ENCODE data around the gene COPS2. TPM values are rescaled to one million over a fixed set of nuclear protein-coding genes. Genes with fewer than 3 reads are reported as not detected.

The COPS2 gene
- total and polyA plus RNA-seq, 9 donors: 70.4 to 102 (median 90.3) TPM

DNA sequence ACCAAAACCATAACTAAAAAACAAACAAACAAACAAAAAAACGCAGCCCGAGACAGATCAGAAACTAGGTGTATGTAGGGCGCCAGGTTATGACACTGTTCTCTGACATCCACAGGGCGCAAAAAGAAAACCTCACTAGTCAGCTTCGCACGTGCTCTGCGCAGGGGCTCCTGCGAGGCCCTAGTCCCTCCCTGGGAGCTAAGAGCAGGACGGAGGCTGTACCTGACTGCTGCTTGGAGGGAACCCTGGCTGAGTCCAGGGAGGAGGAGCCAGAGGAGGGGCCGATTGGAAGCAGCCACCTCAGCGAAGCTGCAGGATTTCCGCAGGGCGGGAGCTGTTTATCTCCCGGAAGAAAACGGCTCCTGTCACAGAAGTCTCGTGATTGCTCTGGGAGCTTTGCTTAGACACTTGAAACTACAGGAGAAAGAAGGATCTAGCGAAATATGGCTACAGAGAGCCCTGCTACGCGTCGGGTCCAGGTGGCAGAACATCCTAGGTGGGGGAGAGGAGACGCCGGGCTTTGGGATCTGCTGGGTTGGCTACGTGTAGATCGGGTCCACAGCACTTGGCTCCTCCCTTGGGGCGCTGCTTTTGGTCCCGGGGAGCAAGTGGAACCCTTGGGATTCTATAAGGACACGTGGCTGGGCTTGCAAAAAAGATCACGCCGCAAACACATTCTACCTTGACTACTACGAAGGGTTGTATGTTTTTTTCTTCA lies 14.6 kb upstream of the COPS2 start, which contains the start of gene GALK2:
Gene GALK2, plus strand, starts transcription at position 368 of the 718 bp plus-strand sequence. Its CDS starts 76 bp downstream, at position 444.
- H3K4me1 ChIP-seq (ENCODE audit: control insufficient read depth, insufficient read depth, low read length): peaks cover 7% of the 10 kb centered on the region
- H3K27ac ChIP-seq (ENCODE audit: low read length): peak within 1 kb of the TSS; percentile 82
- peak; percentile 96 for DNase-seq
- H3K36me3 ChIP-seq (ENCODE audit: control insufficient read depth, insufficient read depth, low read length): no peaks in the 10 kb centered on the region
- WGBS (ENCODE audit: insufficient coverage): 0% methylated on average over 16 of the region's 30 CpGs
- no peaks in the 10 kb centered on the region for H3K27me3 ChIP-seq (ENCODE audit: control insufficient read depth, insufficient read depth, low read length)
- H3K9me3 ChIP-seq (replicated peaks; ENCODE audit: control insufficient read depth, low read depth, low read length): no peaks in the 10 kb centered on the region
- peak within 1 kb of the TSS; percentile 70 for H3K4me3 ChIP-seq (ENCODE audit: low read length)

DNA sequence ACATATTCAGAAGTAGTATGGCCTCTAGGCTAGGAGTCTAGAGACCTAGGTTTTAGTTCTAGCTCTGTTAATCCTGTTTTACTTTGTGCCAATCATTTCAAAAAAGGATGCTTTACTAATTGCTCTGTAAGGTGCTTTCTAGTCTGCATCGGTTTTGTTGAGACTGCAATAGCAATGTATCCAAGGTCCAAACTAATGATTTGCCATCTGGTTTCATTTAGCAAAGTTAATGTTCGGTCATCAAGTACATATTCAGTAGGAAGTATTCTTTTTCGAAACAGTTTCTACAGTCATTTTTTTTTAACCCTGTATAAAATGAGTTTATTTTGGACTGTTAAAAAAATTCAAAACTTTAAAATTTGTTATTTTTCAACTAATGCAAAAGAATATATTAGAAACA lies 12.6 kb upstream of the COPS2 start:
- H3K27ac ChIP-seq (ENCODE audit: low read length): no peak overlapping the region
- no peaks in the 10 kb centered on the region for H3K27me3 ChIP-seq (ENCODE audit: control insufficient read depth, insufficient read depth, low read length)
- WGBS (ENCODE audit: insufficient coverage): no CpG with 5 or more reads among the region's 3 CpGs
- peaks cover 7% of the 10 kb centered on the region for H3K4me1 ChIP-seq (ENCODE audit: control insufficient read depth, insufficient read depth, low read length)
- H3K4me3 ChIP-seq (ENCODE audit: low read length): no peak overlapping the region
- DNase-seq: peak; percentile 81
- H3K36me3 ChIP-seq (ENCODE audit: control insufficient read depth, insufficient read depth, low read length): no peaks in the 10 kb centered on the region
- H3K9me3 ChIP-seq (replicated peaks; ENCODE audit: control insufficient read depth, low read depth, low read length): no peaks in the 10 kb centered on the region

DNA sequence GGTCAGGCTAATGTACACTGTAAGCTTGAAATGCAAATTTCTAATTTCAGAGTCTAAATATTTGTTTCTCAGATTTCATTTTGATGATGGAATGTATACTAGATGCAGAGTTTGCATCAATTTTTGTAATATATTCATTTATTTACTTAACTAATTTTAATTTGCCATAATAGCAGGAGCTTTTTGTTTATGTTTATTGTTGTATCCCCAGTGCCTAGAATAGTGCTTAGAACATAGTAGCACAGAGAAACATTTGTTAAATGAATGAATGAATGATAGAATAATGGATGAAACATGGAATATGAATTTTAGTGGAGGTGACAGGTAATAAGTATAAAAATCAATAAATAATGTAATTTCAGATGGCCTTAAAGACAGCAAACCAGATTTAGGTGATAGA lies 9.5 kb upstream of the COPS2 start:
- no peak for DNase-seq
- Histone ChIP-seq H3K4me1 (ENCODE audit: control insufficient read depth, insufficient read depth, low read length) (peaks cover 1% of the 10 kb centered on the region), H3K27ac (ENCODE audit: low read length) (no peak overlapping the region), H3K36me3 (ENCODE audit: control insufficient read depth, insufficient read depth, low read length) (peaks cover 2% of the 10 kb centered on the region), H3K4me3 (ENCODE audit: low read length) (no peak overlapping the region), H3K9me3 (replicated peaks; ENCODE audit: control insufficient read depth, low read depth, low read length) (no peaks in the 10 kb centered on the region), H3K27me3 (ENCODE audit: control insufficient read depth, insufficient read depth, low read length) (no peaks in the 10 kb centered on the region)

DNA sequence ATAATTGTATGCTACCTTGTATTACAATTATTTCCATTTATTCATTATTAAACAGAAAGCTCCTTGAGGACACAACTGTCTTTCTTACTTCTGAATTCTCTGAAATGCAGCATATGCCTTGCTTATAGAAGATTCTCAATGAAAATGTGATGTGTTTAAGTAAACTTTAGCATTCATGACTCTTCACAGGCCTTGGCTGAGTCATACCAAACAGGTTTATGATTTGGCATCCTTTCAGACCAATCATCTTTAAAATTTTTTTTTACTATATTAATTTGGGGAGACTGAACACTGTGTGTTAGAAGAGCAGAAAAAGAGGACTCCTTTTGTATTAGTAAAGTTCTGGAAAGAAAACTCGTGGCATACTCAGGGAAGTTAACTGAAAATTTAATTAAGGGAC lies 8.3 kb upstream of the COPS2 start:
- Histone ChIP-seq H3K4me1 (ENCODE audit: control insufficient read depth, insufficient read depth, low read length) (no peaks in the 10 kb centered on the region), H3K9me3 (replicated peaks; ENCODE audit: control insufficient read depth, low read depth, low read length) (no peaks in the 10 kb centered on the region), H3K36me3 (ENCODE audit: control insufficient read depth, insufficient read depth, low read length) (peaks cover 2% of the 10 kb centered on the region), H3K27me3 (ENCODE audit: control insufficient read depth, insufficient read depth, low read length) (no peaks in the 10 kb centered on the region), H3K27ac (ENCODE audit: low read length) (no peak overlapping the region), H3K4me3 (ENCODE audit: low read length) (no peak overlapping the region)
- no CpG with 5 or more reads among the region's 1 CpG for WGBS (ENCODE audit: insufficient coverage)
- DNase-seq: no peak

DNA sequence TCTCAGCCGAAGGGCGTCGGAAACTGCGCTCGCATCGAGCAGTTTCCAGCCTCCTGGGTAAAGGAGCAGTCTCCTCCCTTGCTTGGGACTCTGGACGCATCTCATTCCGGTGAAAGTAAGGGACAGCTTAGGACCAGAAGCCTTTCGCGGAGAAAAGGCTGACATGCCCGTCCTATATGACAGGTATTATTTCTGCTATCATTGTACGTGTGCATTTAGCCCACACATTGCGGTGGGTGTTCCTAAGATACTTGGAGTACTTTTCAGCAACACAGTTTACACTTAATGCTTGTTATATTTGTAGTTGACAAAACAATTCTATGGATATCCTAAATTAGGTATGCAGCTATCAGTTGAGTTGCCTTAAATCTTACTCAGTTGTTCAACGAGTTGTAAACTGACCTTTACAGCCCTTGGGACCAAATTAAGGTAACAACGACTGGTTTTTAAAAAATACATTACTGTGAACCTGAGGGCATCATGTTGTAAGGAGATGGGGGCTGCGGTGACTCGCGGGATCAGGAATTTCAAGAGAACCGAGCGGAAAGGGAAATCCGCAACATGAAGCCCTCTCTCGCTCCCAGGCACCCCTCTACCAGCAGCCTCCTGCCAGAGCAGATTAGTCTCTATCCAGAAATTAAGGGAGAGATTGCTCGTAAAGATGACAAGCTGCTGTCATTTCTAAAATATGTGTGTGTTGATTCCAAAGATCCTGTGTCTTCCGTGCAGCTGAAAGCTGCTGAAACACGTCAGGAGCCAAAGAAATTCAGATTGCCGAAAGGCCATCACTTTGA lies 632 bp upstream of the COPS2 start:
- Histone ChIP-seq H3K27ac (ENCODE audit: low read length) (peak overlapping the region; percentile 90), H3K9me3 (replicated peaks; ENCODE audit: control insufficient read depth, low read depth, low read length) (no peaks in the 10 kb centered on the region), H3K4me1 (ENCODE audit: control insufficient read depth, insufficient read depth, low read length) (no peaks in the 10 kb centered on the region), H3K36me3 (ENCODE audit: control insufficient read depth, insufficient read depth, low read length) (no peaks in the 10 kb centered on the region), H3K4me3 (ENCODE audit: low read length) (peak overlapping the region; percentile 95), H3K27me3 (ENCODE audit: control insufficient read depth, insufficient read depth, low read length) (no peaks in the 10 kb centered on the region)
- DNase-seq: peak; percentile 21
- 0% methylated on average over 6 of the region's 26 CpGs for WGBS (ENCODE audit: insufficient coverage)

DNA sequence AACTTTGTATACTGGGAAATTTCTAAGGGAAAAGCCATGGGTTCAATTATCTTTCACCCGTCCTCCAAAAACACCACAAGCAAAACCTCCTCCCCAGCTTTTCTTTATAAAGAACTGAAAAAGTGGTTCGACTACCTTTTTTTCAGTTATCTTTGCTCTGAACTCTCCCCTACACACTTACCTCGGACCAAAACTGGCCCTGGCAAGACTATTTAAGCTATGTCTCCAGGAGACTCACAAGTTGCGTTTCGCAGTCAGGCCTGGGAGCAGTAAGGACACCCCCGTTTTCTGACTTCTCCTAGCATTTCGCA lies 645 bp downstream of the COPS2 start:
- Histone ChIP-seq H3K9me3 (replicated peaks; ENCODE audit: control insufficient read depth, low read depth, low read length) (no peaks in the 10 kb centered on the region), H3K36me3 (ENCODE audit: control insufficient read depth, insufficient read depth, low read length) (no peaks in the 10 kb centered on the region), H3K27ac (ENCODE audit: low read length) (peak overlapping the region; percentile 94), H3K4me3 (ENCODE audit: low read length) (peak overlapping the region; percentile 95), H3K27me3 (ENCODE audit: control insufficient read depth, insufficient read depth, low read length) (no peaks in the 10 kb centered on the region), H3K4me1 (ENCODE audit: control insufficient read depth, insufficient read depth, low read length) (no peaks in the 10 kb centered on the region)
- no peak for DNase-seq
- 0% methylated on average over 6 of the region's 7 CpGs for WGBS (ENCODE audit: insufficient coverage)

DNA sequence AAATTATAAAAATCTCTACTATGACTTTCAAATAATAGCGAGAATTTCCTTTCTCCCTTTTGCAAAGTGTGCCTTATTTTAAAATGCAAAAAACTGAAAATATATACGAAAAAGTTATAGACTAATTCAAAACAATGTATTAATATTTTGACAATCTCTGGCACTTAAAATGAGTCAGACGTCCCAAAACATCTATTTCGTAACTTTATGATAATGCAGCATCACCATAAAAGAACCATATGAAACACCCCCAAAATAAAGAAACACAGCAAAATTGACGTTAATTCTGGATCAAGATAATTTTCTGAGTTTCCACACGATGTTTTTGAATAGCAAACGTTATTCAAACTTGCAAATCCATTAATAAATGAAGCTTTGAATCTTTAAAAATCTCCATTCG lies 1.0 kb downstream of the COPS2 start:
- no peak for DNase-seq
- no peaks in the 10 kb centered on the region for H3K36me3 ChIP-seq (ENCODE audit: control insufficient read depth, insufficient read depth, low read length)
- no peaks in the 10 kb centered on the region for H3K27me3 ChIP-seq (ENCODE audit: control insufficient read depth, insufficient read depth, low read length)
- peak overlapping the region; percentile 95 for H3K4me3 ChIP-seq (ENCODE audit: low read length)
- H3K9me3 ChIP-seq (replicated peaks; ENCODE audit: control insufficient read depth, low read depth, low read length): no peaks in the 10 kb centered on the region
- no peaks in the 10 kb centered on the region for H3K4me1 ChIP-seq (ENCODE audit: control insufficient read depth, insufficient read depth, low read length)
- no CpG with 5 or more reads among the region's 8 CpGs for WGBS (ENCODE audit: insufficient coverage)
- peak overlapping the region; percentile 94 for H3K27ac ChIP-seq (ENCODE audit: low read length)

DNA sequence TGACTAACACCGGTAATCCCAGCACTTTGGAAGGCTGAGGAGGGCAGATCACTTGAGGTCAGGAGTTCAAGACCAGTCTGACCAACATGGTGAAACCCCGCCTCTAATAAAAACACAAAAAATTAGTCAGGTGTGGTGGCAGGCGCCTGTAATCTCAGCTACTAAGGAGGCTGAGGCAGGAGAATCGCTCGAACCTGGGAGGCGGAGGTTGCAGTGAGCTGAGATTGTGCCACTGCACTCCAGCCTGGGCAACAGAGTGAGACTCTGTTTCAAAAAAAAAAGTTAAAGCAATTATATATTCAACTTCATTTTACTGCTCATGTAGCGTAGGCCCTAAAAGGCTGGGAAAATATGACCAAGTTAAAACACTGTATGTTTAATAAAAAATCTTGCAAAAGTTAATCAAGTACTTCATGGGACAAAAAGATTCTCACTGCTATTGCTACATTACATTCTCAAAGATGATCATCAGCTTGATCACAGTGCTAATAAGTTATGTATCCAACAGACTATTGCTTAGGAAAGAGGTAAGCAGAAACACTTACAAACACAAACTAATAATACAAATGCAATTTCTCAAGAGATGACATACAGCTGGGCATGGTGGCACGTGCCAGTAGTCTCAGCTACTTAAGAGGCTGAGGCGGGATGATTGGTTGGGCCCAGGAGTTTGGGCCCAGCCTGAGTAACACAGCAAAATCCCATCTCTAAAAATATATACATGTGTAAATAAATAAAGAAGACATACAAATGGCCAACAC lies 2.7 kb downstream of the COPS2 start:
- Histone ChIP-seq H3K27me3 (ENCODE audit: control insufficient read depth, insufficient read depth, low read length) (no peaks in the 10 kb centered on the region), H3K27ac (ENCODE audit: low read length) (no peak overlapping the region), H3K4me1 (ENCODE audit: control insufficient read depth, insufficient read depth, low read length) (no peaks in the 10 kb centered on the region), H3K36me3 (ENCODE audit: control insufficient read depth, insufficient read depth, low read length) (no peaks in the 10 kb centered on the region), H3K9me3 (replicated peaks; ENCODE audit: control insufficient read depth, low read depth, low read length) (no peaks in the 10 kb centered on the region), H3K4me3 (ENCODE audit: low read length) (no peak overlapping the region)
- no peak for DNase-seq
- no CpG with 5 or more reads among the region's 9 CpGs for WGBS (ENCODE audit: insufficient coverage)

DNA sequence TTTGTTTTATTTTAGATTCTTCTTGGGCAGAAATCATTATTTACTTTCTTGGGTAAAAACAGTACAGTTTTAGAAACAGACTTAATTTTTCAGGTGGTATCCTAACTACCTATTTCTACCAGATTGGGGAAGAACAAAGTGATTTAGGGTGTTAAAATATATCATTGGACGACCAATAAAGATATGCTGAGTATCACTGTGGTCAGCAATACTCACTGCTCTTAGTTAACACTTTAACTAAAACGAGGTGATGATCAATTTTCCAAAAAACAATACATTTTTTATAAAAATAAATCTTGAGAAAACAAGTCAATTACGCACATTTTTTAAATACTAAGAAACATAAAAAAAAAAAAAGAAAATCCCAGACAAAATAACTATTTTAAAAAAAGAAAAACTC lies 3.6 kb downstream of the COPS2 start:
- no CpG with 5 or more reads among the region's 3 CpGs for WGBS (ENCODE audit: insufficient coverage)
- H3K9me3 ChIP-seq (replicated peaks; ENCODE audit: control insufficient read depth, low read depth, low read length): no peaks in the 10 kb centered on the region
- H3K27ac ChIP-seq (ENCODE audit: low read length): no peak overlapping the region
- no peaks in the 10 kb centered on the region for H3K36me3 ChIP-seq (ENCODE audit: control insufficient read depth, insufficient read depth, low read length)
- no peak for DNase-seq
- H3K4me1 ChIP-seq (ENCODE audit: control insufficient read depth, insufficient read depth, low read length): no peaks in the 10 kb centered on the region
- H3K4me3 ChIP-seq (ENCODE audit: low read length): no peak overlapping the region
- no peaks in the 10 kb centered on the region for H3K27me3 ChIP-seq (ENCODE audit: control insufficient read depth, insufficient read depth, low read length)

DNA sequence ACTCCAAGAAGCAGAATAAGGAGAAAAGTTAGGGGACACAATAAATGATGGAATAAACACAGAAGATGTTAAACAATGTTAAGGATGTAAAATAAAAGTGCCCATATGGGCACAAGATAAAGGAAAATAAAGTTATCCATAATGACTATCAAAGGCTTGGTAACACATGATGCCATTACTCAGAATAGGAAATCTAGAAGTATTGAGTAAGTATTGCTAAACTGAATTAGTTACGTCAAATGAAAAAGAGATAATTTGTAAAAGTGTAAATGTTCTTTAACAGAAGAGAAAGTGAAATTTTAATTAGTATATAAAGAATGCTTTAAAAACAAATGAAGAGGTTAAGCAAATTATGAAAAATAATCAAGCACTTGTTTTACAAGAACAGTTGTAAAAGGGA lies 6.7 kb downstream of the COPS2 start:
- DNase-seq: no peak
- H3K4me3 ChIP-seq (ENCODE audit: low read length): no peak overlapping the region
- H3K27me3 ChIP-seq (ENCODE audit: control insufficient read depth, insufficient read depth, low read length): no peaks in the 10 kb centered on the region
- no peaks in the 10 kb centered on the region for H3K9me3 ChIP-seq (replicated peaks; ENCODE audit: control insufficient read depth, low read depth, low read length)
- no peak overlapping the region for H3K27ac ChIP-seq (ENCODE audit: low read length)
- WGBS (ENCODE audit: insufficient coverage): no CpG with 5 or more reads among the region's 1 CpG
- H3K4me1 ChIP-seq (ENCODE audit: control insufficient read depth, insufficient read depth, low read length): no peaks in the 10 kb centered on the region
- no peaks in the 10 kb centered on the region for H3K36me3 ChIP-seq (ENCODE audit: control insufficient read depth, insufficient read depth, low read length)

All from muscle of leg (tissue), 11 donors.